Left renal cortex interstitium (tissue), 4 donors: ENCODE results near the gene PCDH9. TPM values are rescaled to one million over a fixed set of nuclear protein-coding genes. Genes with fewer than 3 reads are reported as not detected.
A peak's percentile ranks its signal among the peaks of the same experiment; 100 is the strongest.

ENCODE experiments used
- DNase-seq, 4 donors: peaks; one replicate each; pipeline ENCODE4 v3.0.0-alpha.2; 2013; ENCODE audit warnings: low read depth in 4 of 4, low spot score in 2 of 4, missing footprints in 1 of 4
- polyA plus RNA-seq, 4 donors: library from polyadenylated mRNA; unstranded; fragments of 120-200 nt; gene quantifications; one replicate each; pipeline ENCODE4 v1.2.1, GENCODE V29; 2013; ENCODE audit not compliant: insufficient read length in 4 of 4

Gene PCDH9
- polyA plus RNA-seq, 4 donors, result 12.9 to 16.1 (median 13.7) TPM

DNA sequence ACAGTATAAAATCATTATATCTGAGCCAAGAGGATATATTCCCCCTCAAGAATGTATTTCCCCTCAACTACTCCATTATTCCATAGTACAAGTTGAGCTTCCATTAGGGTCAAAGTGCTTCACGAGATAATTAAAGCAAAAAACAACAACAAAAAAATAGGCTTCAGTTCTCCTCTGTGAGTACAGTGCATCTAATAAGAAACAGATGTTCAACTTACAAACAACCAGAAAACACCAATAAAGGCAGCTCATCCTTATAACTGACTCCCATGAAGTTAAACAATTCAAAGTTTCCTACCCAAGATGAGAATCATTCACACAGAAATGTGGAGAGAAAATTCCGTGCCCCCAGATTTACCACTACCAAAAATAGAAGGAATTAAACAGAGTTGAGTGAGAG lies 854.4 kb downstream of the PCDH9 start:
- no peak for DNase-seq

DNA sequence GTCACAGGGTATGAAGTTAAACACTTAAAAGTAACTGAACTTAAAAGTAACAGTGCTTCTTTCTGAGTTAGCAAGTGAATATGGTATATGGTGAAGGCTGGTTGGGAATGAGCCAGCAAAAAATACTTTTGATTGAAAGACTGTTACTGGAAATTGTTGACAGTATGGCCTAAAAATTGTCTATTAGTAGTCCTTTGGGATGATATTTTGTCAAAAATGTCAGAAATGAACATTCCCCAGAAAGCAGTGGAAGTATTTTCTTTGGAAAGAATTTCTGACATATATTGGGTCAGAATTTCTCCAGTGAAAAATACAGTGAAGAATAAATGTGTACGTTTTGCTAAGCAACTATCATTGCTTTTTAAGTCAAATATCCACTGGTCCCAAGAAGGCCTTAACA lies 860.5 kb downstream of the PCDH9 start:
- no peak for DNase-seq

DNA sequence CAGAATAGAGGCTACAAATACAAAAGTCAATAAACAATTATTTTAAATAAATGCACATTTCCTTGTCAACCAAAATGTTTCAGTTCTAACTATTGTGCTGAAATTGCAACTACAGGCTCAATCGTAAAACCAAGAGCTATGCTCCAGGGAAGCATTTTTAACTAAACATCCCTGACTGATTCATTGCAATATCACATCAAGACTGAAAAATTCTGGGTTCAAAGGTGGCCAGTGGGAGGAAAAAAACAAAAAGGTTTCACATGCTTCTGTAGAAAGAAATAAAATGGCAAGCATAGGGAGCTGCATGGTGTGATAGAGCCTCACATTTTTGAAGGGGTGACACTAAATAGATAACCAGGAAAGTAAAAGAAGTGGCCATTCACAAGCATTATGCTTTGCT lies 862.8 kb downstream of the PCDH9 start:
- DNase-seq, result no peak

DNA sequence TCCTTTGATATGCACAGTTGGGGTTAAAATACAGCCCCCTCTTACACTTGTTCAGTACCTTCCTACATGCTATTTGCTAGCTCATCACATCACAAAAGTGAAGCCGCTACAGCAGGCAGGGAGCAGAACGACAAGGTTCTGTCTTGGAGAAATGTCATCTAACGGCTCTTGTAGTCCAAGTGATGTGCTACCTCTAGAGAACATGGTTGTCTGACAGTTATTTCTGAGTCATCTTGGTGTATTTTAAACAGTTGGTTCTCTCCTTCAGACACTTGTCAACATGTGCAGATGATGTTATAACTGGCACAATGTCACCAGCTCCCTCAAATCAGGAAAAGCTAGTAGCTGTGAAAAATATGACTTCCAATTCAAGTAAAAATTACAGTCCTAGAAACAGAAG lies 865.0 kb downstream of the PCDH9 start:
- no peak for DNase-seq

DNA sequence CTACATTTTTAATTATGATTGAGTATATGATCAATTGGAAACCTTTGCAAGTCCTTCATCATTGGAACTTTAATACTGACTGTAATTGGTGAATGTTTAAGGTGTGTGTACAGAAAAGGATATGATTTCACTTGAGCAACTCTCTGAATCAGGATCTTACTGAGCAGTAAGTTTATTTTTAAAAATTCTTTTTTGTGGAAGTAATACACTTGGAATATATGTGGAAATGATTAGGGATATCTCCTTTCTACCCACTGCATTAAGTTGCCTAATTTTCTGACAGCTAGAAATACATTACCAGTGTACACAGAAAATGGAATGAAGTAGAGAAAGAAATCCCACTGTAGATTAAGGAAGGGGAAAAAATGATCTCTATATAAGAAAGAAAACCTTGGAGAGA lies 865.8 kb downstream of the PCDH9 start:
- no peak for DNase-seq

DNA sequence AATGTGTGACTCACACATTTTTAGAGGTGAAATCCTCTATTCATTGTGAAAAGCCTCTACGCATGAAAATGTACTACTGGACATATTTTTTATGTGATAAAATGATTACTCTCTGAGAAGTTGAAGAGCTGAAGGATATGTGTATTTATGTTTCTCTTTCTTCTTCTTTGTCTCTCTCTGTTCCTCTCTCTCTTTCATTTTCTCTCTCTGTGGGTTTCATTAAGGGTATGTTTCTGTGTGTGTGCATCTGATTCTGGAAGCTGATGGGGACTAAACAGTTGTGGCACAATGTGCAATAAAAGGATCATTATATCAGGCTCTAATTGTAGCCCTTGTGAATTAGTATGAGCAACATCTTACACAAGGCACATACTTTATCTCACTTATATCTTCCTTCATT lies 867.7 kb downstream of the PCDH9 start:
- DNase-seq, result no peak

DNA sequence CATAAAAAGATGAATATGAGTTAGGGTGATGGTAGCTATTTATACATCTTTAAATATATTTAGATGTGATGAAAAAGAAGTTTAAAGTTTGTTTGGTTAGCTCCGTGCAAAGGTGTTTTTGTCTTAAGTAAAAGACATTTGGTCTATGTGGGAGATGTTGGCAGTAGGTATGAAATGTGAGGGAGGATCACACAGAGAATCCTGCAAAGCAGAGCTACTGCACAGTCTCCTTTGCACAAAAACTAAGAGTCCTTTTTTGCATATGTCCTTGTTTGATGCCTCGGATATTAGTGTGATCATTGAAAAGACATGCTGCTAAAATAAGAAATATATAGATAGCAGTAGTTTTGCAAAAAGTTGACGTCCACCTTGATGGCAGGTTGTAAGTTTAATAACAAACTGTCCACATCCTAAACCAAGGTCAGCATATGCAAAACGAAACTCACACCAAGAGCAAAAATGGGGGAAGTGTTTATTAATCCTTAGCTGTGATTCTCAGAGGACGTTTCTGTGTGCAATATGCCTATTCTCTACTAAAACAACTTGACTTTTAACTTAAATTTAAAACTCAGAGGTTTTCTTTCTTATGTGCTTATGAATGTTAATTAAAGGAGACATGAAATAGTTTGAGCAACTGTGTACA lies 870.1 kb downstream of the PCDH9 start:
- DNase-seq, result no peak

DNA sequence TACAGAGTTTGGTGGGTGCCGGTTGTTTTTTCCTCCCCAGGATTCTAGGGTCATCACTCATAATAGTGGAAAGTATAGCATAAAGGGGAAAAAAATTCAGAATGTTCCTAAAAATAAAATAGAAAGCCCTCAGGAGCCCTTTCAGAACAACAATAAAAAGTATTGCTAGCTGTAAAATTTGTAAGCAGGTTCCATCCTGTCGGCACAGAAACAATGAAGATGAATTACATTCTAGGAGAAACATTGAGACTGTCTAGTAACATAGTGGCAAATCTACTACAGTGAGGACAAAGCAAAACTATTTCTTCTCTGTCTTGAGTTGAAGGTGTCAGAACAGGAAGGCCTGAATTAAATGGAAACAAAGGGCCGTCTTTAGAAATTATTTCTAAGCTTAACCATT lies 870.7 kb downstream of the PCDH9 start:
- no peak for DNase-seq

DNA sequence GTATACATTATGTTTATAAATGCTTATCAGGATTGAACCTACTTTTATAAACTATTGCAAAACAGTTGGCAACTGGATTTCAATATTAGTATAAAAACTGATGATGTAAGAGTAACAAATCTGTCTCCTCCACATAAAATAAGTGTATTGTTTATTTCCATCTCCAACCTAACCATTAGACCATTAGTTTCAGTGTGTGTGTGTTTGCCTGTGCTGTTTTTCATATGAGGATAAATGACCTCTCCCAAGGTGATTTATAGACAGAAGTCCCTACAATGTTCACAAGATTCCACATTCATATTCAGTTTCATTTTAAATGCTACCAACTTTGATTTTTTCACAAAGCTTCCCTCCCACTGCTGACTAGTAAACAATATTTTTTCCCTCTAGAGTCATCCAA lies 871.6 kb downstream of the PCDH9 start:
- DNase-seq, result no peak

DNA sequence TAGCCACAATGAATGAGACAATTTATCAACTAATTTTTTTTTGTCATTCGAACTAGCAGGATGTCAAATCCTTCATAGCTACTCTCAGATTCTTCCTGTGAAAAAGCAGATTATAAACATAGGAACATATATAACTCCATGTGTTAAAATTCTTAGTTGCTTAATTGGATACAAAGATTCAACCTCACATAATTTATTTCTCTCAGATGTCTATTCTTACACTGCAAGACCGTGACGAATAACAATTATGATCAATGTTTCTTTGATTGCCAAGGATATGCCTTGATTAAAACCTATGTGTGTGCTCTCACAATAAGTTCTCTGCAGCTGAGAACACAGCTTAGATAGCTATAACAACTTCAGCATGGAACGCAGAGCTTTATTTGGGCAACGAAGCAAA lies 872.7 kb downstream of the PCDH9 start:
- no peak for DNase-seq

DNA sequence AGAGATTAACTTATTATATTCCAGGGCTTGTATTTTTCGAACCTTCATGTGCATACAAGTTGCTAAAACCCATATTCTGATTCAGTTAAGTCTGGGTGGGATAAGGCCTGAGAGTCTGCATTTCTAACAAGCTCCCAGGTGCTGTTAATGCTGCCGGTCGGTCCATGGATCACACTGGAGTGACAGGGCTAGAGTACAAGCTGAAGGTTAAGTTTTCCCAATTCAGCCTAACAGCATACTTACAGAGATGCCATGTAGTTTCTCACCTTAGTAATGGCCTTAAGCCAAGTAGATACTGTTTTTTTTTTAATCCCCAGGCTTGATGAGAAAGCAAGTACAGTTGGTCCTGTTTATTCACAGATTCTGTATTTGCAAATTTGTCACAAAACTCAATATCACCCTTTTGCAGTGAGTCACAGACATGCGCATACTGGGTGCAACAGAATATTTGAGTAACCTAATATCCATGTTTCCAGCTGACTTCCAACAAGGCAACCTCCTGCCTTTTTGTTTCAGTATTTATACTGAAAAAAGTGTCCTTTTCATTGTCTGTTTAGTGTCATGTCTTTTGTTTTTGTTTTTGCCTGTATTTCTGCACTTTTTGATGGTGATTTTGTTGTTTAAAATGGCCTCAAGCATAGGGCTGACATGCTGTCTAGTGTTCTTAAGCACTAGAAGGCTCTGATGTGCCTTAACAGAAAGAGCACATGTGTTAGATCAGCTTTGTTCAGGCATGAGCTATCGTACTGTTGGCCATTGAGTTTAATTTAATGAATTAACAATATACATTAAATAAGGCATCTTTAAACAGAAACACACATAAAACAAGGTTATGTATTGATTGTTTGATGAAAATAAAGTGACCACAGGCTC lies 875.0 kb downstream of the PCDH9 start:
- no peak for DNase-seq

DNA sequence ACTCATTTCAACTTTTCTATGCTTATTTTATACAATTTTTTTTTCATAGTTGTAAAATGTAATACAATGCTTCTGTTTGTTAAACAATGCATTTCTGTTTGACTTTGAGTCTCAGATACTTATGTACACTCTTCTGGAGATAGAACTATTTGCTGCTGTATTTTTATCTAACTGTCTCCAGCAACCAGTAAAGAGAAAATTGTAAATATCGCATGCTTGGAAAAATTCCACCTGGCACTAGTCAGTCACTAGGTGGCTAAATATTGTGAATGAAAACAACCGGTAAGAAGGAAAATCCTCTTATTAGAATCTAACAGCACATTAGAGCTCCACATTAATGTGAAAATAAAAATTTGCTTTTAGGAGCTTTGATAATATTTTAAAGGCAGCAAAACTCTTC lies 876.5 kb downstream of the PCDH9 start:
- DNase-seq, result no peak

DNA sequence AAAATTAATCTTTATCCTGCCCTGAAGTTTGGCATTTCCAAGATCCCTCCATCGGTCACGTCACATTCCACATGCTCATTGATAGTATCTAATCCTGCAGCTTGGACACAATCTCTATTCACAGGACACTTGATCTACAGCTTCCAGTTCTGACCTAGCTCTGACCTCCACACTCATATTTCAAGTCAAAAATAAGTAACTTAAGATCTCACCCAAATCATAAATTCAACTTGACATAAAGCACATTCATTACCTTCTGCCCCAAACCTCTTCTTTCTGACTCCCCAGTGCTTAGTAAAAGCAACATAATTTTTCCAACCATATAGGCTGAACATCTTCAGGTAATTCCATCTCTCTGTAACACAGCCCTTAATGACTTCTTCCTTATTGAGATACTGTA lies 880.2 kb downstream of the PCDH9 start:
- DNase-seq, result no peak

DNA sequence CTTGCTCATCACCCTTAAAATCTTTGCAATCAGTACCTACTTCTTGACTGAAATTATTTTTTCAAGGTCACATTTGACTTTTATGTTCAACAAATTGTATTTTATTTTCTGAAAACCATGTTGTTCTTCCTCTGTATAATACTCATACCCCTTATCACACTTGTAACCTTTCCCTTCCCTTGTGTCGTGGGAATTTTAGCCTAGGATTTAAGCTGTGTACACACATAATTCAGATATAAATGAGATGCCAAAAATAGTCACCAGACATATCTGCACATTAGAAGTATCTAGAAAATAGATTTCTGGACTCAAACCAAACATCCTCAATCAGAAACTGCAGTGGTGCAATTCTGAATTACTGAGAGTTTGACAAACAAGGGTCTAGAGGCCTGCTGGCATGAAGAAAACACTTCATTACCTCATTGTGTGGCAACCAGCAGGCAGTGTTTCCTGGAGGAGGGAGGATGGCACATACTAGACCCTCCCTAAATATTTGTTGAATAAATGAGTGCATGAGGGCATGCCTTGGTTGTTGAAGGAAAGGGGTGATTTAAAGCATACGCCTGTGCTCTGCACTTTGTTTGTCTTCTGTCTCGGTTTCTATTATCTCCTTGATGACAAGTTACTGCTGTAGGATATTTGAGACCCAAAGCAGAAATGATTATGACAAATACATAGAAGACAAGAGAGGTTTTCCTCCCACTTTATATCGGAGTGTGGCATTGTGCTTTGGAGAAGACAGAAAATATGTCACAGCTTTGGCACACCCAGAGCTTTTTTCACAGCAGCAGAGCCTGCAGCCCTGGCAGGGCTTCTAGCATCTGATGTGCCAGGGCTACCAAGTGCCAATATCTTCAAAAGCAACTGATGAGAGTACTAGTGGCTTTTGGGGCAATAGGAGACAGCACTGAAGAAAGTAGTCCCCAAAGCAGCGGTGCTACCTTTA lies 881.1 kb downstream of the PCDH9 start:
- DNase-seq, result no peak

DNA sequence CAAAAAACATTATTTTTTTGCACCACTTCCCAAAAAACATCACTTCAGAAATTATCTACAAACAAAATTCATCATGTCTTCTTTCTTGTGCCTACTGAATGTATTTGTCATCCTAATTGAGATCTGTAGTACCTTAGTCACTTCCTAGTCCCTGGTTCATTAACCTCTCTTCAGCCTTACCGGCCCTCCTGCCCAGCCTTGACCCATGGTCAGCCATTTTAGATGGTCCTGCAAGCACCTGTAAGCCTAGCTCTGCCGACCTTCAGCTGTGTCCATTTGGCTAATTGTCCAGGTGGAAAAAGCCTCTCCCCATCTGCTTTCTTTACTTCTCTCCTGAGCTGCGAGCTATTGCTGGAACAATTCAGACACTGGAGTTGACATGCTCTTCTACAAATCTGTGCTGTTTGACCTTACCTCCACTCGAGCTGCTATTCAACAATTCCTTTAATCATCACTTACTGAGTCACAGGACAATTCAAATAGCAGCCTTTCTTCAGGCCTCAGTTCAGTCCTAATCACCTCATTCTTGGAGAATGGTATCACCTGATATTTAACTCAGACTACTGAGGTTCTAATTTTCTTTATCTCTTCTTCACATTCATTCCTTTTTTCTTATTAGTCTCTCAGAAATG lies 882.5 kb downstream of the PCDH9 start:
- DNase-seq, result no peak

DNA sequence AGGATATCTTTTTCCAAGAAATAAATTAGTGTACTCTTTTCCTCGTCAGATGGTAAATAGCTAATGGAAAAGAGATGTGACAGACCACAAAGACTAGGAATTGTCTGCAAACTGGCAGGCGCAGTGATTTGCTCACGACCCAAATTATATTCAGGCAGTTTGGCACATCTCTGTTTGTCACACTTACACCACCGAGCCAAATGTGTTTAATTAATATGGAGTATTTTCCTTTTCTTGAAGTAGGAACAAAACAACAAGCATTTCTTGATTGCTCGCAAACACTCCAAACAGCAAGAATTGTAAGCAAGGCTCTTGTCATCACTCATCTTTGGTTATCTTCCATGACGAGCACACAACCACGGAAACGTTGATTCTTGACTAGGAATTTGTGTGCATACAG lies 884.2 kb downstream of the PCDH9 start:
- no peak for DNase-seq

DNA sequence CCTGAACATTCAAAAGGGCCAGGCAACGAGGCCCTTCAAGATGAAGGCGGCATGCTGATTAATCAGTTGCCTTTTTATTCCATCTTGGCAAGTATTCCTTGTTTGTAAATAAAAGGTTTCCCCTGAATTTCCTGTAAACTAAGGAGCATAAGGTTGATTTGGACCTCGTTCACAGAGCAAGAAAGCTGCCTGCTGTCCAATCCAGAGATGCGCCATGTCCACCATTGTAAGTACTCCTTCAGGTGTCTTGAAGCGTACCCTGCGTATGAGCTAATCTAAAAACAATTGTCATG lies 884.7 kb downstream of the PCDH9 start:
- DNase-seq, result no peak

DNA sequence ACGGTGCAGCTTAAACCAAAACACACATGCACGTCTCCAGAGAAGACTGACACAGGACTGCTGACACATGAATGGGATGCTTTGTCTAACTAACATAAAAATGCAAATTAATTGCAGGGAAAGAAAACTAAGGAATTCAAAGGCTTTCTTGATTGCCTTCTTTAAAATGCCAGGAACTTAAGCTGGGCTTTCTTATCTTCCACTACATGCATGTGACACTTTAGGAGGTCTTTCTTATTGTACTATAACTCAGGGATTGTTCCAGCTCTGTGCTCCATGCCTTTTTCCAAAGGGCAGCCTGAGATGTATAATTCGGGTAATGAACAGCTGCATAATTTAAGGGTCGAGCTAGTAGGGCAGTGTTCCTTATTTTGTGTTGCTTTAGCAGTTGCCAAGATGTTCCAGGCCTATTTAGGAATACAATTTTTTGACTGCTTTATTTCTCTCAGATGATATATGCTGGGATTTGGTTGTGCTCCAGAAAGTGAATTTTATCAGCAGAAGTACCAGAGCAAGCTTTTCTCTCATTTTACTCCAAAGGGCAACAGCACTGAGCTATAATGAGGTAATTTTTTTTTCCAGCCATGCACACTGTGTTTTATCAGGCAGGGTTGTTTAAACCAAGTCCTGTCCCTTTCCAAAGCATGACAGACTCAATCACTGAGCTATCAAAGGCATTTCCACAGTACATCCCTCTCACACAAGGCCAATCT lies 885.2 kb downstream of the PCDH9 start:
- peak in 3 of 4 donors; percentile 51 to 72 (median 66) for DNase-seq

DNA sequence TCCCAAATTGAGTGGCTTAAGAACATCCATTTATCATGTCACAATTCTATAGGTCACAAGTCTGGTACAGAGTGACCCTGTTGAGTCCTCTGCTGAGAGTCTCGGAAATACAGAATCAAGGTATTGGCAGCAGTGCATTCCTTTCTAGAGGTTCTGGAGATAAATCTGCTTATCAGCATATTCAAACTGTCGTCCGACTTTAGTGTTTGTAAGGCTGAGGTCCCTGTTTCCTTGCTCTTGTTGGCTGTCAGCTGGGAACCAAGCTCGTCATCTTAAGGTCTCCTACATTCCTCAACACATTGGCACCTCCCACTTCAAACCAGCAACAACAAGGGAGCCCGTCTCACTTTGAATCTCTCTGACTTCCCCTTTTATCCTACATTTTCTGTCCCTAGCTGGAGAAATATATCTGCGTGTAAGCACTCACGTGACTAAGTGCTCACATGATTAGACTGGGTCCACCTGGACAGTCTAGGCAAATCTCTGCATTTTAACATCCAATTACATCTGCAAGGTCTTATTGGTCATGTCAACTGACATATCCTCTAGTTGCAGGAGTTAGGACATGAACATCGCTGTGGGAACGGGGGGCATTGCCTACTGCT lies 886.8 kb downstream of the PCDH9 start:
- DNase-seq, result no peak
